Stimulated activated CD4-positive, alpha-beta T cell treated with anti-CD3 and anti-CD28 coated beads, Interleukin-2, amount 100 ng/mL, for 24 hours (primary cell): ENCODE results near the gene RAB40B.
A peak's percentile ranks its signal among the peaks of the same experiment; 100 is the strongest.
"Not testable (repeated sequence)": the region's sequence is repeated elsewhere in the genome, so short reads cannot be mapped to it uniquely, and the experiment has no call there.

Experiments used
- DNase-seq, 2 donors: peaks; one replicate each; pipeline ENCODE4 v3.0.0-alpha.2; 2020

The RAB40B gene

DNA sequence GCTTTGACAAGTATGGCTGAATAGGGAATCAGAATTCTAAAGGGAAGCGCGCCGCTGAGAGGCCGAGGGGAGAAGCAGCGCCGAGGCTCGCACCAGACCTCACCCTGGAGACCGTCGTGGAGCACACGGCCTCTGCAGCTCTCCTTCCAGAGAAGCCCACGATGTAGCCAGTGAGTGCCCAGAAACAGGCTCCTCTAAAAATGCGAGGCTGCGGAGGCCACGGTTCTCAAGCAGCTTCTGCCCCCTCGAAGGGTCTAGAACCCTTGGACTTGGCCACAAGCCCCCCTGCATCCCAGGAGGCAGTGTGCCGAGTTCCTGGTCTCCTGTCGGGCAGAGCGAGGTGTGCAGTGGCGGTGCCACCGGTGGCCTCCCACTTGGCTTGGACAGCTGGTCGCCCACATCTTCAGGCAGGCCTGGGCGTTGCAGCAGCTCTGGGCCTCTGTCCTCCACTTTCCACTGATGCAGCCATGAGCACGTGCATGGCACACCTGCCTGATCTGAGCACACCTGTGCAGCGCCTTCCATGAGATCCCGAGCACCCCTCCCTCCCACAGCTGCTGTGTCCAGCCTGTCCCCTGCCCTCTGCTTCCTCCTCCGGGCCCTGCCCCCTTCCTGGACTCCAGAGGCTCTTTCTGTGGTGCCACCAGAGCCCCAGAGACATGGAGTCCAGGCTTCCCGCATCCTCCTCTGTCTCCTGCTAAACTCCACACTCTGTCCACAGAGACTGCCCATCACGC lies 31.4 kb downstream of the RAB40B start:
- no peak for DNase-seq

DNA sequence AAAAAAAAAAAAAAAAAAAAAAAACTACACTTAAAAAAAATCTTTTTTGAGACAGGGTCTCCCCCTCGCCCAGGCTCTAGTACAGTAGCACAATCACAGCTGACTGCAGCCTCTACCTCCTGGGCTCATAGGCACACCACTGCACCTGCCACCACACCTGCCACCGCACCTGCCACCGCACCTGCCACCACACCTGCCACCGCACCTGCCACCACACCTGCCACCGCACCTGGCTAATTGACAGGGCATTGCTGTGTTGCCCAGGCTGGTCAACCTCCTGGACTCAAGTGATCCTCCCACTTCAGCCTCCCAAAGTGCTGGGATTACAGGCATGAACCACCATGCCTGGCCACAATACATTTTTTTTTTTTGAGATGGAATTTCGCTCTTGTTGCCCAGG lies 32.6 kb downstream of the RAB40B start:
- DNase-seq, result no peak

DNA sequence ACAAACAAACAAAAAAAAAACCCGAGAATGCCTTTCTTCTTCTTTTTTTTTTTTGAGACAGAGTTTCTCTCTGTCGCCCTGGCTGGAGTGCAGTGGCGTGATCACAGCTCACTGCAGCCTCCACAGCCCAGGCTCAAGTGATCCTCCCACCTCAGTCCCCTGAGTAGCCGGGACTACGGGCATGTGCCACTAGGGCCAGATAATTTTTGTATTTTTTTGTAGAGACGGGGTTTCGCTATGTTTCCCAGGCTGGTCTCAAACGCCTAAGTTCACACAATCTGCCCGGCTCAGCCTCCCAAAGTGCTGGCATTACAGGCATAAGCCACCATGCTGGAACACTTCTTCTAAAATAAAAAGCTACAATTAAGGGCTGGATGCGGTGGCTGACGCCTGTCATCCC lies 33.3 kb downstream of the RAB40B start:
- no peak for DNase-seq

GRCh38 chr17:82664701-82665182 lies 33.8 kb downstream of the RAB40B start:
- DNase-seq, result no peak

- DNase-seq, result no peak
Observed at GRCh38 chr17:82664276-82664575, 34.3 kb downstream of the RAB40B start.

GRCh38 chr17:82663381-82664275 lies 34.9 kb downstream of the RAB40B start:
- no peak for DNase-seq

DNA sequence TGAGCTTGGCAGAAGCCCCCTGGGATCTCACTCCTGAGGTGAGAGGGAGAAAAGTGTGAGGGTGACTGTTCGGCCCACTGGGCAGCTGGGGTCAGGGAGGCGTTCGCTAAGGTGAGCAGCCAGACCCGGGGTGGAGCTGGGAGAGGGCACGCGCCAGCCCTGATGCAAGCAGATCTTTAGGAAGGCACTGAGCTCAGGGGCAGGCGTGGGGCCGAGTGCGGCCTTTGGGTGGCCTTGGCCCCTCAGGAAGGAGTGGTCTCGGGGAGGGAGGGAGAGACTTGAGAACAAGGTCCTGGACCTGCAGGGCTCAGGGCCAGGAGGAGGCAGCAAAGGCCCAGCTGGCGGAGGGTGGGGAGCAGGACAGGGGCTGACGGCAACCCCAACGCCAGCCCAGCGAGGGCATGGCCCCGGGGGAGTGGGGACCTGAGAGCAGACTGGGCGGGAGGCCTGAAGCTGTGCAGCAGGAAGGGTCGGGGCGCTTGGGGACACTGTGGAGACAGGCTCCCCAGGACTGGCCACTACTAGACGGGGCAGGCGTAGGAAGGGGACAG lies 35.7 kb downstream of the RAB40B start:
- DNase-seq, result no peak

DNA sequence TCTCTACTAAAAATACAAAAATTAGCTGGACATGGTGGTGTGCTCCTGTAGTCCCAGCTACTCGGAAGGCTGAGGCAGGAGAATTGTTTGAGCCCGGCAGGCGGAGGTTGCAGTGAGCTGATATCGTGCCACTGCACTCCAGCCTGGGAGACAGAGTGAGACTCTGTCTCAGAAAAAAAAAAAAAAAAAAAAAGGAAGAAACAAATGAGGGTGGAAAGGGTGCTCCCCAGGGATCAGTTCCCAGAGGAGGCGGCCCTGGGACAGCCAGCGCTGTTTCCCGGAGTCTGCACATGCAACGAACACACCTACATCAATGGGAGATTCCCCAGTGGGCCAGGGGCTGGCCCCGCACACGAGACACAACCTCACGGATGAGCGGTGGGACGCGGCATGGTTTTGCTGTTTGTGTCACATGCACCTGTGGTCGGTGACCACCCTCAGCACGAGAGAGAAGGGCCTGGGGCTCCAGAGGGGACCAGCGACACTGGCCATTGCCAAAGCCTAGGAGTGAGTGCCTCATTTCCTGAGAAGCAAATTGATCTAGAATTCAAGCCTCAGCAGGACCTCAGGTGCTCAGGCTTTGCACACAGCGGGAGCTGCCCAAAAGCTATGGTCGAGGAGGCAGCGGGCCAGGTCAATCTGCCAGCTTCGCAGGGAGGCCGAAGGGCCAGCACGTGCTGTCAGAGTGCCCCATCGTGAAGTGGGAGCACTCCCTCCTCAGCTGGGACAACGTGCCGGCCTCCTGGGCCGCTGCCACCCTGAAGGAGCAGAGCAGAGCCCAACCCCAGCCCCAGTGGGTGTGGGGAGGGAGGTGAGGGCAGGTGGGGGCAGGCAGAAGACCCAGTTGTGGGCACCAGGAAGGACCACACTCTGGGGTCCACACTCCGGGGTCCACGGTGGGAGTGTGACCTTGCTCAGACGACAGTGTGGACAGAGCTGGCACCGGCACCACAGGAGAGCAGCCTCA lies 36.5 kb downstream of the RAB40B start:
- DNase-seq, result no peak

DNA sequence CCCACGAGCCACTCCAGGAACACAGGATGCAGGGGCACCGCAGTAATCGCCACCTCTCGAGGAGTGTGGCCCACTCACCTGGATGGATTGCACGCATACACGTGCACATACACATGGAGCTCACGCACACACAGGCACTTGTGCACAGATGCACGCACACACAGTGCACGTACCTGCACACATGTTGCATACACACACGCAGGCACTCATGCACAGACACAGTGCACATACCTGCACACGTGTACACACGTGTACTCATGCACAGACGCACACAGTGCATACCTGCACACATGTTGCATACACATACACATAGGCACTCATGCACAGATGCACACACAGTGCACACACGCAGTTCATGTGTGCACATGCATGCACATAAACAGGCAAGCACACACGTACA lies 38.6 kb downstream of the RAB40B start:
- DNase-seq, result no peak

GRCh38 chr17:82658796-82659452 lies 39.6 kb downstream of the RAB40B start:
- DNase-seq, result no peak

DNA sequence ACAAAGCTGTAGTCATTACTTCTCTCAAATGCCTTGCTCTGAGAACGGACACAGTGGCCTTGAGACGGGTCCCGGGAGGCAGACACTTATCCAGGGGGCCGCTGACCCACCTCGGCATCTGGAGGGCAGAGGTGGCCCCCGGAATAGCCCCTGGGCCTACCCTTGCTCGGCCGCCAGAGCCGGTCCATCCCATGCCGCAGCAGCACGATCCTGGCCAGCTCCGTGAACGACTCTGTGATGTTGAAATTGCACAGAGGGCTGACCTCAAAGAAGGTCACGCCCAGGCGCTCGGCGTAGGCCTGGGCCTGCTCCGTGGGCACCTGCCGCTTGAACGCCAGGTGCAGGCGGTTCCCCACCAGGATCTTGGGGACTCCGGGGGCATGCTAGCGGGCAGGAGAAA lies 40.2 kb downstream of the RAB40B start:
- no peak for DNase-seq

DNA sequence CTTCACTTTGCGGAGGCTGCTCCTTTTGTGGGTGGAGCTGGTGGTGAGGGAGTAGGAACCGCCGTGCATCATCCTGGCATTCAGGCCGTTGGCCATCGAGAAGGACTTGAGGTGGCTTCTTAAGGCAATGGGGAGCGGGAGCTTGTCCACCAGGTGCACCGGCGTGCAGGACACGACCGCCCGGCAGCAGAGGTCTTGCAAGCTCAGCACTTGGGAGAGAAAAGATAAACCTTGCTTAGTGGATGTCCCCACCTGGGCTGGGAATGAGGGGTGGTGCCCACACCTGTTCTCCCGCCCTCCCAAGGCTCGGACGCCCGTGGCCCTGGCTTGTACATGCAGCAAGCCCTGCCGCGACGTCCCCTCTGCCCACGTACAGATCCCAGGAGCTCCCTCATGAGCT lies 40.6 kb downstream of the RAB40B start:
- no peak for DNase-seq

GRCh38 chr17:82656266-82656665 lies 42.2 kb downstream of the RAB40B start:
- no peak for DNase-seq

- no peak for DNase-seq
Observed at GRCh38 chr17:82655523-82655922, 43.0 kb downstream of the RAB40B start.

DNA sequence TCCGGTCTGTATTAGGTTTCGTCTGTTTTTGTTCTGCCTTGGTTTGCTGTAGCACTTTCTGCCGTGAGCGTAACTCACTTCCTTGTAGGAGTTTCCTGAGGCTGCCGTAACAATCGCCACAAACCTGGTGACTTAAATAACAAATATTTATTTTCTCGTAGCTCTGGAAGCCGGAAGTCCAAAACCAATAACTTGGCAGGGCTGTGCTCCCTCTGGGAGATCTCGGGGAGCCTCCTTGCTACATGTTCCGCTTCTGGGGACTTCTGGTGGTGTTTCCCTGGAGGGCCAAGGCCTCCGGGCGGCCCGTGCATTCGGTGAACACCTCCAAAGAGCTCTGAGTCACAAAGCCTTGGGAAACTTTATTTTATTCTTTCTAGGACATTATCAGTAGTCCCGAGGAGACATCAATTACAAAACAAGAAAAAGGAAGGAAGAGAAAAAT lies 43.4 kb downstream of the RAB40B start:
- no peak for DNase-seq

GRCh38 chr17:82654611-82655010 lies 43.9 kb downstream of the RAB40B start:
- DNase-seq, result not testable (repeated sequence)

DNA sequence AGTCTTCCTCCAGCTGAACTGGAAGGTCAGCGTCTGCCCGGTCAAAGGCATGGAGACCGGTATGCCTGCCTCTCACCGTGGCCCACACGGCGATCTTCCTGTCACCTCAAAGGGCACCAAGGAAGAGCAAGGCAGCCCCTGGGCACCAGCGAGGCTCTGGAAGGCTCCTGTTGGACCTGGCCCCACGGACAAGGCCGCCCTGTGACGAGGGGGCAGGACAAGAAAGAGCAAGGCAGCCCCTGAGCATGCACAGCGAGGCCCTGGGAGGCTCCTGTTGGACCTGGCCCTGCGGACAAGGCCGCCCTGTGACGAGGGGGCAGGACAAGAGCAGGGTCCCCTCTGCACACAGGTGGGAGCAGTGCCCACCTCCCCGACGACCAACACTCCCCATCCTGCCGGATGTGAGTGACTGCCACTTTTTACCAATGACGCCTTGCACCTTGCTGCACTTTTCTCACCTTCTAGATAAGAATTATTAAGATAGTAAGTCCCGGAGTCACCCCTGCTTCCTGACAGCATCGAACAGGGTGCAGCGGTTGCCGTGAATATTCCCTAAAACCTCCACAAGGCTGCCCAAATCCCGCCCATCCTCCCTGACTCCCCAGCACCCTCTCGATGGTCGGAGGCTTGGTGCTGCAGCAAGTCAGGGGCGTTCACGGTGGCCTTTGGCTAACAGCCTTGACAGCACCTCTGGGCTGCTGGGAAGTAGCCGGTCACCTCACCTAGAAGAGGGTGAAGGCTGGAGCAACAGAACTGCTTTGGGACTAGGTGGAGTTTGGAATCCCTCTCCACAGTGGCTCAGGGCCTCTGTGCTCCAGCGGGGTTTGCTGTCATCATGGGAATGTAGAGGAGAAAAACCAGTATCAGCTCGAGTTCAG lies 44.6 kb downstream of the RAB40B start:
- no peak for DNase-seq

GRCh38 chr17:82650723-82651122 lies 47.8 kb downstream of the RAB40B start:
- no peak for DNase-seq

DNA sequence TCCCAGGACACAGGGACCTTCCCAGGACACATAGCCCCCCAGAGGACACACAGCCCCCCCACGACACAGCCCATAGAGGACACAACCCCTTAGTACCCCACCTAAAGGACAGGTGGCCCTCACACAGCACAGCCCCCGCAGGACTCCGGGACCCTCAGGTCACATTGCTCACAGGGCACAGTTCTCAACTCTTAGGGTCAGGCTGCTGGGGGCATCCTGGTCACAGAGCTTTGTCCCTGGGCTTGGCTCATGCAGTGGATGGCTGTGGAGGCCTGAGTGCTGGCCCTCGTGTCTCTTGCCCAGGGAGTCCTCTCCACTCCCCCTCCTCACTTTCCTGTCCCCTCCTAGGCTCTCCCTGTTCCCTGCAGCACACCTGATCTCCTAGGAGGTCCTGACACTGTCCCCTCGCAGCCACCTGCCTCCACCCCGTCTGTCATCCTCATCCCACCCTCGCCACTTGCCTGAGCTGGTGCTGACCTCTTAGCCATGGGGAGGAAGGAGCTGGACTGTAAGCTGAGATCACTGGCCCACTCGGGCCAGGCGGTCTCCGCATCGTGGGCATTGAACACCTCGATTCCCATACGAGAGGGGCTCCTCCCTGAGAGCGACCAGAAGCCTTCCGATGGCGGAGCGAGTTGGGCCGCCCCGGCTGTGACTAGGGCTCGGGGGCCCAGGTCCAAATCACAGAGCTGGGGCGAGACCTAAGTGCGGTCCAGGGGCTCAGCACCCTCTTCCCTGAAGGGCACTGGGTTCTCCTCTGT lies 48.8 kb downstream of the RAB40B start:
- no peak for DNase-seq

- DNase-seq, result peak; percentile 44
Observed at GRCh38 chr17:82648742-82649331, 49.7 kb downstream of the RAB40B start.
